ENCODE measurements around the gene ARSA.
"Not testable (repeated sequence)": the region's sequence is repeated elsewhere in the genome, so short reads cannot be mapped to it uniquely, and the experiment has no call there.

The ARSA gene

GRCh38 chr22:50654664-50655063 lies 26.7 kb upstream of the ARSA start:
- not testable (repeated sequence) for DNase-seq

GRCh38 chr22:50653256-50653655 lies 25.3 kb upstream of the ARSA start:
- no peak for DNase-seq

GRCh38 chr22:50643821-50644101 lies 15.8 kb upstream of the ARSA start:
- DNase-seq = not testable (repeated sequence)

GRCh38 chr22:50643021-50643820 lies 15.3 kb upstream of the ARSA start:
- not testable (repeated sequence) for DNase-seq

- no peak for DNase-seq
Measured at GRCh38 chr22:50641696-50642607, 14.0 kb upstream of the ARSA start.

GRCh38 chr22:50640857-50641647 lies 13.1 kb upstream of the ARSA start:
- DNase-seq = no peak

GRCh38 chr22:50640296-50640695 lies 12.3 kb upstream of the ARSA start:
- not testable (repeated sequence) for DNase-seq

- no peak for DNase-seq
Measured at GRCh38 chr22:50635591-50635990, 7.6 kb upstream of the ARSA start.

GRCh38 chr22:50633771-50634170 lies 5.8 kb upstream of the ARSA start:
- DNase-seq = no peak

GRCh38 chr22:50633086-50633485 lies 5.1 kb upstream of the ARSA start:
- DNase-seq = no peak

- DNase-seq = no peak
Measured at GRCh38 chr22:50630376-50630775, 2.4 kb upstream of the ARSA start.

GRCh38 chr22:50628543-50629134 lies 687 bp upstream of the ARSA start:
- peak; percentile 23 for DNase-seq

GRCh38 chr22:50626850-50627641 lies 906 bp downstream of the ARSA start:
- no peak for DNase-seq

GRCh38 chr22:50626314-50626849 lies 1.6 kb downstream of the ARSA start:
- no peak for DNase-seq

GRCh38 chr22:50625568-50626313 lies 2.2 kb downstream of the ARSA start:
- no peak for DNase-seq

GRCh38 chr22:50625131-50625567 lies 2.8 kb downstream of the ARSA start:
- DNase-seq = no peak

GRCh38 chr22:50624347-50625130 lies 3.4 kb downstream of the ARSA start:
- no peak for DNase-seq

- no peak for DNase-seq
Measured at GRCh38 chr22:50622723-50623327, 5.1 kb downstream of the ARSA start.

GRCh38 chr22:50621948-50622722 lies 5.8 kb downstream of the ARSA start:
- peak; percentile 40 for DNase-seq

All from activated CD4-positive, alpha-beta T cell treated with anti-CD3 and anti-CD28 coated beads, Interleukin-10, Interleukin-2, amounts not matched to agents 100 ng/mL and 50 ng/mL, durations not matched to agents 16 hours and 8 hours (primary cell).